GM18951 (cell line): Measurements from ENCODE around the gene SPRING1.

Source experiments
- POLR2A ChIP-seq: IDR thresholded peaks from 4 replicates; pipeline ENCODE4 v1.6.1; 2011; ENCODE audit warnings: mild to moderate bottlenecking; ENCODE audit not compliant: insufficient read length, insufficient read depth; ENCODE audit errors: extremely low read depth
- in situ Hi-C: fragments of 300-500 bp; cut with MboI; formaldehyde crosslinking; loops from one replicate; pipeline ENCODE4 v1.12.0; 2022; ENCODE audit warnings: low sequenced_read_pairs, mixed read lengths, inconsistent platforms; ENCODE audit not compliant: unreplicated experiment

Gene SPRING1

DNA sequence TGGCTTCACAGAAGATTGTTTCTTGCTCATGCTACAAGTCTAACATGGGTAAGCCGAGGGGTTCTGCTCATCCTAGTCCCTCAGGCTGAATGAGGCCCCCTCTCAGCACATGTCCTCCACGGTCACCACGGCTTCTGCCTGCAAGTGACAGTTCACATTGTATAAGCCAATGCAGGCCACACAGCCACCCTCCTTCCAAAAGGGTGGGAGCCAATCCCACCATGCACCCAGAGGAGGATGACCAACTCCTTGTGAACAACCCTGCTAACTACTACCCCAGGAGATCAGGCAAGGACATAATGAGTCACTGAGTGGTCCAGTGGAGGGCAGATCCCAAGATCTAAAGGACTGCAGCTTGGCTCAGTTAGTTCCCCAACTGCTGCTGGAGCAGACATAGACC lies 6.1 kb downstream of the SPRING1 start:
- TF ChIP-seq POLR2A = no peak
- in situ Hi-C loops = no loop called here

- in situ Hi-C loops = no loop called here
- TF ChIP-seq POLR2A = no peak
Measured at GRCh38 chr12:116727891-116728290, 10.0 kb downstream of the SPRING1 start.

GRCh38 chr12:116727261-116727660 lies 10.6 kb downstream of the SPRING1 start:
- in situ Hi-C loops = no loop called here
- no peak for TF ChIP-seq POLR2A

DNA sequence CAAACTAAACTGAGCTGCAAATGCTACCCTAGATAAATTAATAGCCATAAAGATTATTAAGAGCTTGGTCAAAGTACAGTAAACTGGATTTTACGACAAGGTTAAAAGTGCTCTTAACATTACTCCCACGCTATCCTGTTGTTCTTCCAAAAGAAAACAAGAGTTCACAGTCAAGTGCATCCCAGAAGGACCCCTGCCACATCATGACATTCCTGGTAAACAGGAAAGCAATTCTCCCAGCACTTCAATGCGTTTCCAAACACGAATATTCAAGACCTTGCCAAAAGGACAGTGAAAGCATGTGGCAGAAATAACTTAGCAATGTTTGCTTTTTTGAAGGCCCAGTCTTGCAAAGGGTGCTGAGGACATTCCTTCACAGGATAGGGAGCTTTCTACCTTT lies 11.2 kb downstream of the SPRING1 start:
- in situ Hi-C loops = no loop called here
- TF ChIP-seq POLR2A = no peak

DNA sequence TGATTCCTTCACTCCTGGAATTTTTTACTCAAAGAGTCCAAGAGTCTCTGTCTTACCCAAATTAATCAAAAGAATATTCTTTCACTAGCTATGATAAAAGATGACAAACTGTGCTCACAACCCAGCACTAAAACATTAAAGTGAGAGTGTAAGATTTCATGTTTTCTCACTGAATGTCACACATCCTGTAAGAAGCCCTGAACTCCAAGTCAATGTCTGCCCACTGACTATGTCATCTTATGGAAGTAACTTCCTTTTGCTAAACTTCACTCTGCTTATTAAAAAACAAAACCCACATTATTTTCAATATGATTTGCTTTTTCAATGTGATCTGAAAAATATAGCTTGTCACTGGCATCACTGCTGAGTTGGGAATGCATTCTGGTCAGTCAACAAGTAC lies 15.6 kb downstream of the SPRING1 start:
- in situ Hi-C loops = no loop called here
- TF ChIP-seq POLR2A = no peak

GRCh38 chr12:116719731-116720528 lies 17.9 kb downstream of the SPRING1 start:
- TF ChIP-seq POLR2A = no peak
- in situ Hi-C loops = no loop called here

GRCh38 chr12:116718655-116719454 lies 19.0 kb downstream of the SPRING1 start:
- in situ Hi-C loops = no loop called here
- no peak for TF ChIP-seq POLR2A

DNA sequence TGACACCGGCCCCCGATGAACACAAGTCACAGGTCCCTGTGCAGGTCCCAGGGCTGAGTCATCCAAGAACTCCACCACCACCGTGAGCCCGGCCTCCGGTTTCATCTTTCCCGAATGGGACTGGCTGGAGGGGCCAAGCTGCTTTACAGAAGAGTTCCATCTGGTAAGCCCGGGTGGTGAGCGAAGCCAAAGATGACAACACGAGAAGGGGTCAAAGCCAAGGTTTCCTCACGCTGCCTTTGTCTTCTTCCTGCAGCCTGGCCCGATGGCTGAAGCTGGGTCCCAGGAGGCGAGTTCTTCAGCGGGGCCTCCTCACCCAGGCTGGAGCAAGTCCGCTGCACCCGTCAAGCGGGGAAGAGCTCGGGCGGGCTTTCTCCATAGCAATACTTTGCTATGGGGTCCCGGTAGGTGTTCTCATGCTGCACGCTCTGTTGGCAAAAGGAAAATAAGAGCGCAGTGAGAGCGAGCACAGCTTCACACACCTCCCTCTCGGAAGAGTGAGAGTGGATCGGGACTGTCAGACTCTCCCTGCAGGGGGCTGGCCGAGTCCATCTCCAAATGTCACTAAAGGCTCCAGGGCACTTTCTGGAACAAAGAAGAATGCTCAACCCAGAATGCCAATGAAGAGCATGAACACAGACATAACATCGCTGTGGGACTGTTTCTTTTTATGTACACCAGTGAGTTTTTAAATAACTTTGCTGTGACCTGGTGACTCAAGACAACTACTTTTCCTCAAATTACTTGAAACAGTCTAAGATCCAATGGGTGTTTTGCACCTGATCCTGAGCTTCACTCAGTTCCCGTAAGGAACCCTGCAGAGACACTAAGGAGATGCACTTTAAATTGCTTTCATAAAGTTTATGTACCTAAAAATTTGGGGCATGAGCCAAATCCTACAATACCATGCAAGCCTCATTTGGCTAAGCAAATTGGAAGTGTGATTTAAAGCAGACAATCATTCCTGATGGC lies 20.1 kb downstream of the SPRING1 start:
- in situ Hi-C loops = no loop called here
- TF ChIP-seq POLR2A = no peak

DNA sequence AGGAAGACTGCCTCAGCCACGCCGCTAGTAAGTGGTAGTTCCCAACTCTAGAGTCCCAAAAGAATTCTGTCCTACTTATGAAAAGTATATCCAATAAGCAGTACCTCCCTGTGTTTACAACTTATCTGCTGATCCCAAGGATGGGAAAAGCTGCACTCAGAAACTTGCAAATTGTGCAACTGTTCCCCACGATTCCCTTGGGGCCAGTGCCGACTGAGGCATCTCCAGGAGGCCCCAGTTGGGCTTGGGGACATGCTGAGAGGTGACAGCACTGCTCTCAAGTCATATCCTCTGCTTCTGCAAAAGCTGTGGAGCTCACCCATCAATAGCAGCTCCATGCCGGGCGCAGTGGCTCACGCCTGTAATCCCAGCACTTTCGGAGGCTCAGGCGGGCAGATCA lies 23.7 kb downstream of the SPRING1 start:
- TF ChIP-seq POLR2A = no peak
- in situ Hi-C loops = no loop called here

- no peak for TF ChIP-seq POLR2A
- in situ Hi-C loops = no loop called here
Measured at GRCh38 chr12:116713527-116713926, 24.3 kb downstream of the SPRING1 start.

DNA sequence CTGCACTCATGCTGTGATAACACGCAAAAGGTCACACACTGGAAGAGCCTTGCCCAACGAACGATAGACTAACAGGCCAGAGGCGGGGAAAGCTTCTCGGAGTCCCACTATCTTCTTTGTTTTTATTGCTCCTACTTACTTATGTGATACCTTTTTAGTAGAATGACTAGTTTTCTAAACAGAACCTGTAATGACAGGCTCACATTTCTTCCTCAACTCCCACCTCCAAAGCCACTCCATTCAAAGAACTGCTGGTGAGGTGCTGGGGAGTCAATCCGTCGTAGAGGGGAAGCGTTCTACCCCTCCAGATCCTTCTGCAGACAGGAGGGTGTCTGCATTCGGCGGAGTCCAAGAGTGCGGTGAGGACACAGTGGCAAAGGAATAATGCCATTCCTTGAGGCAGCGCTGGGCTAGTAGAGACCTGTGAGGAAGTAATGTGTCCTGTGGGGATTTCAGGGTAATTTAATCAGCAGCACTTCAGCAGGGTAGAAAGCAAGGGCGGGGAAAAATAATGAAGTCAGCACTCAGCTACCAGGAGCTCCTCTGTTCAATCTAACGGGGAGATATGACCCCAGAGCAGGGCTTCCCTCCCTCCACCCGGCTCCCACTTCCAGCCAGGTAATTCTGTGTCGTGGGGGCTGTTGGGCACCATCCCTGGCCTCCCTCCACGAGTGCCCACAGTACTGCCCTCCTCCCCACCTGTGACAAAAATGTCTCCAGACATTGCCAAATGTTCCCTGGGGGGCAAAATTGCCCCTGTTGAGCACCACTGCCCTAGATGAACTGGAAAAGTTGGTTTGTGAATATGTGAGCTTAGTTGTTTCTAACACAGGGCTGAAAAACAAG lies 25.2 kb downstream of the SPRING1 start:
- in situ Hi-C loops = no loop called here
- no peak for TF ChIP-seq POLR2A

- TF ChIP-seq POLR2A = no peak
- in situ Hi-C loops = no loop called here
Measured at GRCh38 chr12:116710370-116711150, 27.3 kb downstream of the SPRING1 start.

GRCh38 chr12:116709768-116710167 lies 28.1 kb downstream of the SPRING1 start:
- TF ChIP-seq POLR2A = no peak
- in situ Hi-C loops = loop anchor here (10.0 kb wide), 1 partner anchor 405 kb away; no protein-coding TSS in a partner anchor
